Gastroesophageal sphincter (tissue), 4 donors: Measurements from ENCODE around the gene PTPRE. TPM values are rescaled to one million over a fixed set of nuclear protein-coding genes. Genes with fewer than 3 reads are reported as not detected.

Source experiments
- ATAC-seq: fragments of 150-250 bp; one replicate; pipeline ENCODE4 v1.9.1; 2016; ENCODE audit warnings: mild to moderate bottlenecking, moderate library complexity
- H3K27ac ChIP-seq, 4 donors: fragments of 200-600 bp; sonication (generic) in 3 of 4; 1 replicate in 3 of 4; 2 replicates in 1 of 4; pipeline ENCODE4 v1.5.1; 2016 to 2019
- H3K27me3 ChIP-seq: fragments of 200-600 bp; sonication (generic); one replicate; pipeline ENCODE4 v1.5.1; 2019
- H3K36me3 ChIP-seq, 2 donors: fragments of 200-600 bp; sonication (generic); one replicate each; pipeline ENCODE4 v1.5.1; 2019; ENCODE audit warnings: control low read depth in 1 of 2
- H3K4me1 ChIP-seq, 3 donors: fragments of 200-600 bp; sonication (generic); 1 replicate in 2 of 3; 2 replicates in 1 of 3; pipeline ENCODE4 v1.5.1; 2016 to 2019; ENCODE audit warnings: control low read depth in 2 of 3
- H3K4me3 ChIP-seq, 2 donors: fragments of 200-600 bp; sonication (generic); one replicate each; pipeline ENCODE4 v1.5.1; 2019; ENCODE audit warnings: mild to moderate bottlenecking in 1 of 2, moderate library complexity in 1 of 2
- H3K9me3 ChIP-seq, 3 donors: fragments of 200-600 bp; sonication (generic); one replicate each; pipeline ENCODE4 v1.5.1; 2017 to 2019; ENCODE audit warnings: control low read depth in 2 of 3
- EP300 ChIP-seq: sonication (generic); formaldehyde crosslinking; IDR thresholded peaks from one replicate; pipeline ENCODE4 v1.6.1; 2017; ENCODE audit warnings: antibody characterized with exemption, mild to moderate bottlenecking
- POLR2A ChIP-seq, 2 donors: fragments of 450-650 bp; IDR thresholded peaks; one replicate each; pipeline ENCODE4 v1.6.1; 2017; ENCODE audit warnings: antibody characterized with exemption in 2 of 2, mild to moderate bottlenecking in 2 of 2, moderate library complexity in 1 of 2
- POLR2AphosphoS5 ChIP-seq: sonication (generic); formaldehyde crosslinking; IDR thresholded peaks from one replicate; pipeline ENCODE4 v1.6.1; 2017; ENCODE audit warnings: antibody characterized with exemption
- WGBS, 2 donors: methylation state at CpG; one replicate each; pipeline ENCODE4 v1.1.5; 2018; ENCODE audit warnings: low coverage in 1 of 2; 5-methylcytosine and 5-hydroxymethylcytosine counted together
- total RNA-seq, 4 donors: library from RNA; depleted of rRNA; stranded (reverse); fragments of >200 nt; gene quantifications; one replicate each; pipeline ENCODE4 v1.1.0, GENCODE V29; 2016
- TF ChIP-seq, protein P1 (sequence below), 4 experiments: fragments of 200-600 bp in 2 of 4; fragments of 450-650 bp in 2 of 4; sonication (generic) in 1 of 4; IDR thresholded peaks; one replicate each; pipeline ENCODE4 v1.5.1; 2017 to 2019; ENCODE audit warnings: antibody characterized with exemption in 4 of 4, mild to moderate bottlenecking in 2 of 4, moderate library complexity in 2 of 4

PTPRE gene
- total RNA-seq, 4 donors from 2014 or later, result 6.4 to 16.4 (median 8.5) TPM

DNA sequence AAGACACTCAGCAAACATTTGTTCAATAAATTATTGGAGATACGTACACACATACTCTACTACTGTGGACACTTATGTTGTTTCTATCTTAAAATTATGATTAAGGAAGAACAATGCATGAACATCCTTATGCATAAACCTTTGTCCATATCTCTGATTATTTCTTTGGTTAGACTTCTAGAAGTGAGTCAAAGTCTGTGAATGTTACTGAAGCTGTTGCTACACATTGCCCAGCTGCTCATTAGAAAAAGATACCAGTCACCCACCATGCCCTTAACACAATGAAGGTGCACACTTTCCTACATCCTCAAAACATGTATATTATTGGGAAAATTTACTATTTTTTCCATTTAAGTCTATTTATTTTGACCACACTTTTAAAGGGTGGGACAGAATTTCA is 12.8 kb upstream of the PTPRE start:
- Histone ChIP-seq H3K4me1 (no peaks in the 10 kb centered on the region), H3K27me3 (no peaks in the 10 kb centered on the region), H3K4me3 (no peak overlapping the region), H3K9me3 (peaks cover 0 to 4% (median 0%) of the 10 kb centered on the region in 3 donors), H3K27ac (no peak overlapping the region), H3K36me3 (no peaks in the 10 kb centered on the region)
- no peak for ATAC-seq
- TF ChIP-seq POLR2A (IDR thresholded peaks at IDR 0.05) (no peak), EP300 (no peak), POLR2AphosphoS5 (no peak)
- TF ChIP-seq, protein P1, sequence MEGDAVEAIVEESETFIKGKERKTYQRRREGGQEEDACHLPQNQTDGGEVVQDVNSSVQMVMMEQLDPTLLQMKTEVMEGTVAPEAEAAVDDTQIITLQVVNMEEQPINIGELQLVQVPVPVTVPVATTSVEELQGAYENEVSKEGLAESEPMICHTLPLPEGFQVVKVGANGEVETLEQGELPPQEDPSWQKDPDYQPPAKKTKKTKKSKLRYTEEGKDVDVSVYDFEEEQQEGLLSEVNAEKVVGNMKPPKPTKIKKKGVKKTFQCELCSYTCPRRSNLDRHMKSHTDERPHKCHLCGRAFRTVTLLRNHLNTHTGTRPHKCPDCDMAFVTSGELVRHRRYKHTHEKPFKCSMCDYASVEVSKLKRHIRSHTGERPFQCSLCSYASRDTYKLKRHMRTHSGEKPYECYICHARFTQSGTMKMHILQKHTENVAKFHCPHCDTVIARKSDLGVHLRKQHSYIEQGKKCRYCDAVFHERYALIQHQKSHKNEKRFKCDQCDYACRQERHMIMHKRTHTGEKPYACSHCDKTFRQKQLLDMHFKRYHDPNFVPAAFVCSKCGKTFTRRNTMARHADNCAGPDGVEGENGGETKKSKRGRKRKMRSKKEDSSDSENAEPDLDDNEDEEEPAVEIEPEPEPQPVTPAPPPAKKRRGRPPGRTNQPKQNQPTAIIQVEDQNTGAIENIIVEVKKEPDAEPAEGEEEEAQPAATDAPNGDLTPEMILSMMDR (IDR thresholded peaks at IDR 0.05), result no peak
- 86 to 92% methylated on average over 1 of the region's 1 CpG for WGBS, 2 donors

DNA sequence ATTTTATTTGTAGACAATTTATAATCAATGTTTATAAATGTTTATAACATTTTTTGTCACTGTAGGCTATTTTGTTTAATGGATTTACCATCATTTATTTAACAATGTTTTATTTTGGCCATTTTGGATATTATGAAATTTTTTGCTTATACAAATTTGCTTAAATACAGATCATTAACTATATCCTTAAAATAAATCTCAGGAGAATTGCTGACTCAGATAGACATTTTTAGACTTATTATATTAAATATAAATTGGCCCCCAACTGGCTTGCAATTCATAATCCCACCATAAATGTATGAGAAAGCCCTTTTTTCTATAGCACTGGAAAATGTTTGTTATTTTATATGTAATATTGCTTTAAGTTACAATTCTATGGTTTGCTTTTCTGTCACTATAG is 10.3 kb upstream of the PTPRE start:
- Histone ChIP-seq H3K27me3 (peaks cover 7% of the 10 kb centered on the region), H3K36me3 (no peaks in the 10 kb centered on the region), H3K27ac (no peak overlapping the region), H3K9me3 (peaks cover 0 to 4% (median 0%) of the 10 kb centered on the region in 3 donors), H3K4me3 (no peak overlapping the region), H3K4me1 (no peaks in the 10 kb centered on the region)
- no peak for ATAC-seq
- TF ChIP-seq POLR2AphosphoS5, result no peak
- no peak for TF ChIP-seq EP300

DNA sequence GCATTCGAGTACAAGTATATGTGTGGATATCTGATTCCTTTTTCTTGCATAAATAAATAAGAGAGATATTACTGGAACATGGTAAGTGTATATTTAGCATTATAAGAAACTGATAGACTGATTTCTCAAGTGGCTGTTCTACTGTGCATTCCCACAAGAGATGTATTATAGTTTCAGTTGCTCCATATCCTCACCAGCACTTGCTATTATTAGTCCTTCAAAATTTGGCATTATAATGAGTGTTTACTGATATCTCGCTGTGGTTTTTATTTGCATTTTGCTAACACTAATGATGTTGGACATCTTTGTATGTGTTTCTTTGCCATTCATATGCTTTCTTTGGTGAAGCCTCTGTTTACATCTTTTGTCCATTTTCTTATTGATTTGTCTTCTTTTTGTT is 9.7 kb upstream of the PTPRE start:
- Histone ChIP-seq H3K4me3 (no peak overlapping the region), H3K27me3 (peaks cover 10% of the 10 kb centered on the region), H3K36me3 (no peaks in the 10 kb centered on the region), H3K9me3 (peaks cover 0 to 4% (median 0%) of the 10 kb centered on the region in 3 donors), H3K4me1 (no peaks in the 10 kb centered on the region), H3K27ac (no peak overlapping the region)
- TF ChIP-seq, protein P1 (IDR thresholded peaks at IDR 0.05), result no peak
- TF ChIP-seq POLR2AphosphoS5, result no peak
- no peak for TF ChIP-seq POLR2A (IDR thresholded peaks at IDR 0.05)
- TF ChIP-seq EP300, result no peak
- no peak for ATAC-seq
- WGBS, 2 donors, result 79 to 85% methylated on average over 2 of the region's 2 CpGs

DNA sequence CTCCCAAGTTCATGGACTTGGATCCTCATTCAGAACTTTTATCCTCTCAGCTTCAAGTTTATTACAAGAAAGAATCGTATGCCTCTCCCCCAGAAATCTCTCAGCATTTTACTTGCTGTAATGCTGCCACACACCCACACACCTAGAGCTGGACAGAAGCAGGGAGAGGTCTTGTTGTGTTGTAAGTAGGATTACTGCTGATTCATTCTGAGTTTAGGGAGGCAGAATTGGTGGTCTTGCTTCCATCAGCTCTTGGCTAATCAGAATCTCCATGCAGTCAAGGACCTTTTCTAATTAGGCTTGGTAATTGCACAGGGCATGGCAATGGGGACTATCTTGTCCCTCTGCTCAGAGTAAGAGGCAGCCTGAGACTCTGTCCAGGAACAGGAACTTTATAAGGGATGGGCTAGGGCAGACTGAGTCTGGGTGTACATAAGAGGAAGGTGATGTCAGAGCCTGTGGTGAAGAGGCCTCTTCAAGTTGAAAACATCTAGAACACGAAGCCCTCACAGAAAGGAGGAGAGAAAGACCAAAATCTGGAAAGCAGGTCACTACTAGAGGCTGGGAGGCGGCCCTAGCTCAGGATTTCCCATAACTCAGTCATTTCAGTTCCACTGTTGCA is 7.0 kb upstream of the PTPRE start:
- Histone ChIP-seq H3K9me3 (peaks cover 0 to 4% (median 0%) of the 10 kb centered on the region in 3 donors), H3K4me3 (no peak overlapping the region), H3K27ac (no peak overlapping the region), H3K27me3 (peaks cover 12% of the 10 kb centered on the region), H3K4me1 (no peaks in the 10 kb centered on the region), H3K36me3 (no peaks in the 10 kb centered on the region)
- no peak for TF ChIP-seq EP300
- no peak for TF ChIP-seq POLR2AphosphoS5
- TF ChIP-seq POLR2A (IDR thresholded peaks at IDR 0.05), result no peak
- TF ChIP-seq, protein P1 (IDR thresholded peaks at IDR 0.05), result no peak
- ATAC-seq, result no peak
- 64 to 76% methylated on average over 3 of the region's 3 CpGs for WGBS, 2 donors

DNA sequence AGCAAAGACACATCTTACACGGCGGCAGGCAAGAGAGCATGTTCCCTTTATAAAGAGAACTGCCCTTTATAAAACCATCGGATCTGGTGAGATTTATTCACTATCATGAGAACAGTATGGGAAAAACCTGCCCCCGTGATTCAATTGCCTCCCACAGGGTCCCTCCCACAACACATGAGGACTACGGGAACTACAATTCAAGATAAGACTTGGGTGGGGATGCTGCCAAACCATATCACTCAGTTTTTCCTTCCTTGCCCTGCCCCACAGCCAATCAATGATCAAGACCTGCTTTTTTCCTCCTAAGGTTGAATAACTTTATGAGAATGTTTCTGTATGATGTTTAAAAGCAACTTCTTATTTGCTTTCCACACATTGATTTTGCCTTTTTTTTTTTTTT is 3.1 kb upstream of the PTPRE start:
- TF ChIP-seq POLR2AphosphoS5 (no peak), POLR2A (IDR thresholded peaks at IDR 0.05) (no peak), EP300 (no peak)
- TF ChIP-seq, protein P1 (IDR thresholded peaks at IDR 0.05), result no peak
- WGBS, 2 donors, result 81 to 89% methylated on average over 5 of the region's 5 CpGs
- no peak for ATAC-seq
- H3K36me3 ChIP-seq, result no peaks in the 10 kb centered on the region
- H3K4me3 ChIP-seq, result no peak overlapping the region
- H3K4me1 ChIP-seq, result peaks cover 0 to 23% (median 10%) of the 10 kb centered on the region in 3 donors
- H3K9me3 ChIP-seq, result no peaks in the 10 kb centered on the region
- H3K27ac ChIP-seq, result no peak overlapping the region
- H3K27me3 ChIP-seq, result peaks cover 50% of the 10 kb centered on the region
